Hepatic stellate cell (primary cell): Measurements from ENCODE around the gene OR10R2.
"Not testable (repeated sequence)": the region's sequence is repeated elsewhere in the genome, so short reads cannot be mapped to it uniquely, and the experiment has no call there.

Experiments used
- DNase-seq: peaks from one replicate; pipeline ENCODE4 v3.0.0; 2011; ENCODE audit warnings: low spot score

The OR10R2 gene

GRCh38 chr1:158471920-158472319 is at the start of gene OR10R2:
OR10R2 (plus strand) TSS chr1:158472220; CDS start chr1:158472326, 106 bp downstream.
- no peak for DNase-seq

- DNase-seq, result no peak
These were observed 47.0 kb upstream of the OR10R2 start for GRCh38 chr1:158425027-158425426.

GRCh38 chr1:158426137-158426536 is 45.9 kb upstream of the OR10R2 start, which contains the start of gene OR10K2:
OR10K2 (minus strand) TSS chr1:158426237; CDS start chr1:158420866, 5,371 bp downstream.
- DNase-seq, result no peak

GRCh38 chr1:158430163-158430562 is 41.9 kb upstream of the OR10R2 start:
- not testable (repeated sequence) for DNase-seq

GRCh38 chr1:158434741-158435140 is 37.3 kb upstream of the OR10R2 start:
- no peak for DNase-seq

- no peak for DNase-seq
These were observed 26.6 kb upstream of the OR10R2 start for GRCh38 chr1:158445376-158445775.

- DNase-seq, result no peak
These were observed 17.5 kb upstream of the OR10R2 start for GRCh38 chr1:158454537-158454936.

GRCh38 chr1:158457246-158457645 is 14.8 kb upstream of the OR10R2 start:
- DNase-seq, result no peak

GRCh38 chr1:158458263-158458662 is 13.8 kb upstream of the OR10R2 start:
- DNase-seq, result no peak

GRCh38 chr1:158461534-158461933 is 10.5 kb upstream of the OR10R2 start, which contains the start of gene OR10K1:
OR10K1 (plus strand) TSS chr1:158461834; CDS start chr1:158465562, 3,728 bp downstream.
- no peak for DNase-seq

GRCh38 chr1:158485455-158485854 is 13.4 kb downstream of the OR10R2 start:
- no peak for DNase-seq

GRCh38 chr1:158491316-158491715 is 19.3 kb downstream of the OR10R2 start:
- no peak for DNase-seq

GRCh38 chr1:158493054-158493453 is 21.0 kb downstream of the OR10R2 start:
- no peak for DNase-seq

GRCh38 chr1:158494796-158495195 is 22.8 kb downstream of the OR10R2 start:
- DNase-seq, result no peak

GRCh38 chr1:158496374-158496773 is 24.4 kb downstream of the OR10R2 start:
- no peak for DNase-seq

GRCh38 chr1:158506369-158506987 is 34.5 kb downstream of the OR10R2 start:
- DNase-seq, result peak; percentile 1

GRCh38 chr1:158507511-158507910 is 35.5 kb downstream of the OR10R2 start:
- no peak for DNase-seq

GRCh38 chr1:158509471-158510156 is 37.6 kb downstream of the OR10R2 start:
- no peak for DNase-seq

- DNase-seq, result no peak
These were observed 44.9 kb downstream of the OR10R2 start for GRCh38 chr1:158516966-158517365.

GRCh38 chr1:158520021-158520420 is 48.0 kb downstream of the OR10R2 start:
- DNase-seq, result no peak

GRCh38 chr1:158520955-158521665 is 49.1 kb downstream of the OR10R2 start:
- no peak for DNase-seq

GRCh38 chr1:158521666-158522058 is 49.6 kb downstream of the OR10R2 start:
- no peak for DNase-seq
